Measurements from ENCODE around the gene RPS6KB2. TPM values are rescaled to one million over a fixed set of nuclear protein-coding genes. Genes with fewer than 3 reads are reported as not detected.

Gene RPS6KB2
- total RNA-seq, 4 donors from 2014 or later = 53.5 to 108 (median 75.9) TPM

DNA sequence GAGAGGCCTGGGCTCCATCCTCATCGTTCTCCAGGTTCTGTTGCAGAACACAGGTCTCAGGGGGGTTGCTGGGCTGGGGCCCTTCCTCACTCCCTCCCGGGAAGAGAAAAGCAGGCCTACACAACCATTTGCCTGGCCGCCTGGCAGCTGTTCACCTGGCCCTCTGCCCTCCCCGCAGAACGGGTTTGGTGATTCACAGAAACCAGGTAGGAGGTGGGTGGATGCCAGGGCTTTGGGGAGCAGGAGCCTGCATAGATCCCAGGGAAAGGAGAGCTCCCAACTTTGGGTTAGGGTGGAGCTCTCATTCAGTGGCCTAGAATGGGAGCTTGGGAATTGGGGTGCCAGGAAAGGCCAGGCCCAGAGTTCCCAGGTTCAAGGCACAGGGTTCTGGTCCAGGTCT, 39.8 kb downstream of the RPS6KB2 start:
- TF ChIP-seq EP300 (IDR thresholded peaks at IDR 0.05; ENCODE audit: low read depth) (no peak), POLR2A (IDR thresholded peaks at IDR 0.05) (peak; percentile 34), POLR2AphosphoS5 (IDR thresholded peaks at IDR 0.05) (peak in 2 of 3 donors; percentile 41 to 71)
- Histone ChIP-seq H3K27ac (peak overlapping the region; percentile 86 to 90 (median 90)), H3K36me3 (no peaks in the 10 kb centered on the region), H3K4me1 (peaks cover 22 to 41% (median 35%) of the 10 kb centered on the region in 4 donors), H3K27me3 (no peaks in the 10 kb centered on the region), H3K4me3 (peak overlapping the region; percentile 53 to 82 (median 80)), H3K9me3 (no peaks in the 10 kb centered on the region)
- WGBS, 2 donors (ENCODE audit: low coverage in 1 of 2) = 28% methylated on average over 5 of the region's 5 CpGs; no CpG with 5 or more reads in 1 of the 2 donors
- DNase-seq = peak; percentile 80
- in situ Hi-C loops (cut with MboI; ENCODE audit: low pct_ligation_motif_present in 1 of 4, low pct_unique_long_range_greater_than_20kb in 1 of 4, low sequenced_read_pairs in 3 of 4) = no loop called here
- intact Hi-C loops (cut with DNase I; ENCODE audit: low total_unique reads) = no loop called here

DNA sequence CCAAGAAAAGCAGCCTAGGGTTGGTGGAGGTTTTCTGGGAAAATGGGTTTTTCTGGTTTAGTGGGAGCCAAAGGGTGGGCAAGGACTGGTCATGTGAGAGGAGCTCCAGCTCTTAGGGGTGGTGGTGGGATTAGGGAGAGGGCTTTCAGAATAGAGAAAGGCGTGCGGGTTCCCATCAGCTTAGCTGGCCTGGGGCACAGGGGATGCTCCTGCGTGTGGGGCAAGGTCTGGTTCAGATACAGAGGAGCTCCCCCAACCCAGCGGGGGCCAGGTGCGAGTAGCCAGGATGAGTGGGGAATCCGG, 40.1 kb downstream of the RPS6KB2 start:
- H3K36me3 ChIP-seq = no peaks in the 10 kb centered on the region
- H3K27ac ChIP-seq = peak overlapping the region; percentile 86 to 90 (median 90)
- no peaks in the 10 kb centered on the region for H3K9me3 ChIP-seq
- in situ Hi-C loops (cut with MboI; ENCODE audit: low pct_ligation_motif_present in 1 of 4, low pct_unique_long_range_greater_than_20kb in 1 of 4, low sequenced_read_pairs in 3 of 4) (no loop called here), intact Hi-C loops (cut with DNase I; ENCODE audit: low total_unique reads) (no loop called here)
- no peak for DNase-seq
- H3K4me3 ChIP-seq = peak overlapping the region; percentile 53 to 82 (median 80)
- H3K27me3 ChIP-seq = no peaks in the 10 kb centered on the region
- 1% methylated on average over 6 of the region's 6 CpGs; no CpG with 5 or more reads in 1 of the 2 donors for WGBS, 2 donors (ENCODE audit: low coverage in 1 of 2)
- peaks cover 22 to 41% (median 35%) of the 10 kb centered on the region in 4 donors for H3K4me1 ChIP-seq
- TF ChIP-seq, protein P1, sequence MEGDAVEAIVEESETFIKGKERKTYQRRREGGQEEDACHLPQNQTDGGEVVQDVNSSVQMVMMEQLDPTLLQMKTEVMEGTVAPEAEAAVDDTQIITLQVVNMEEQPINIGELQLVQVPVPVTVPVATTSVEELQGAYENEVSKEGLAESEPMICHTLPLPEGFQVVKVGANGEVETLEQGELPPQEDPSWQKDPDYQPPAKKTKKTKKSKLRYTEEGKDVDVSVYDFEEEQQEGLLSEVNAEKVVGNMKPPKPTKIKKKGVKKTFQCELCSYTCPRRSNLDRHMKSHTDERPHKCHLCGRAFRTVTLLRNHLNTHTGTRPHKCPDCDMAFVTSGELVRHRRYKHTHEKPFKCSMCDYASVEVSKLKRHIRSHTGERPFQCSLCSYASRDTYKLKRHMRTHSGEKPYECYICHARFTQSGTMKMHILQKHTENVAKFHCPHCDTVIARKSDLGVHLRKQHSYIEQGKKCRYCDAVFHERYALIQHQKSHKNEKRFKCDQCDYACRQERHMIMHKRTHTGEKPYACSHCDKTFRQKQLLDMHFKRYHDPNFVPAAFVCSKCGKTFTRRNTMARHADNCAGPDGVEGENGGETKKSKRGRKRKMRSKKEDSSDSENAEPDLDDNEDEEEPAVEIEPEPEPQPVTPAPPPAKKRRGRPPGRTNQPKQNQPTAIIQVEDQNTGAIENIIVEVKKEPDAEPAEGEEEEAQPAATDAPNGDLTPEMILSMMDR (IDR thresholded peaks at IDR 0.05) = no peak
- TF ChIP-seq POLR2A (IDR thresholded peaks at IDR 0.05) = no peak

DNA sequence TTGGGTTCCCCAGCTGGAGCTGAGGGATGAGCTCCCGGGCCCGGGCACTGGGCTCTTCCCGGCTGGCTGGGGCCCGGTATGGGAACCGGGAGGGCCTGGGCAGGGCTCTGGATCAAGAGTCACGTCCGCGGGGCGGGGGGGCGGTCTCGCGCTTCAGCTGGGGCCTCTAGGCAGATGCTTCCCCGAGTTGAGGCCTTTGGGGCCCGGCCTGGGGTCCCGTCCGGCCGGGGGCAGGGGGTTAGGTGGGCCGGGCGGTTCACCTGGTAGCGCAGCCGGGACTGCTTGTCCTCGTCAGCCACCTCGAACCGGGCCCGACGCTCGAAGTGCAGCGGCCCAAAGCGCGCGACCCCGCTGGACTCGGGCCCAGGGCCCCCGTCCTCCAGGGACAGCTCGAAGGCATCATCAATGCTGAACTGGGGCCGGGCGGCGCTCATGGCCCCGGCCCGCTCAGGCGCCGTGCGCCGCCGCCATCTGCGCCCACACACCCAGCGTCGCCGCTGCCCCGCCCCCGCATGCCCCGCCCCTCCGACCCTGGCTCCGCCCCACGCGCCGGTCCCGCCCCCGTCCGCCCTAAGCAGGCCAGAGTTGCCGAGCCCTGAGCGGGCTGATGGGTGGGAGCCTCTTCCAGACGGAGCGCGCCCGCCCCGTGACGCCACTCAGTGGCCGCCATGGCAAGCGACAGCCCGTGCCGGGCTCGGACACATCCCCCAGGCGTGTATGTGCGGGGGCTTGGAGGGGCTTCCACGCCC, 40.6 kb downstream of the RPS6KB2 start, which contains the start of gene TMEM134:
Gene TMEM134 (minus strand): TSS at position 493 of the 749 bp plus-strand sequence. CDS start 59 bp downstream, at position 434.
- TF ChIP-seq, protein P1 (IDR thresholded peaks at IDR 0.05) = peak; percentile 24 to 61 (median 41)
- peak; percentile 88 for TF ChIP-seq POLR2A (IDR thresholded peaks at IDR 0.05)
- no peak for TF ChIP-seq EP300 (IDR thresholded peaks at IDR 0.05; ENCODE audit: low read depth)
- TF ChIP-seq POLR2AphosphoS5 (IDR thresholded peaks at IDR 0.05) = peak; percentile 61 to 91 (median 86)
- peaks cover 20 to 37% (median 32%) of the 10 kb centered on the region in 4 donors for H3K4me1 ChIP-seq
- DNase-seq = peak; percentile 94
- H3K27me3 ChIP-seq = no peaks in the 10 kb centered on the region
- 1% methylated on average over 25 of the region's 76 CpGs; no CpG with 5 or more reads in 1 of the 2 donors for WGBS, 2 donors (ENCODE audit: low coverage in 1 of 2)
- H3K27ac ChIP-seq = peak within 1 kb of the TSS; percentile 86 to 90 (median 90)
- in situ Hi-C loops (cut with MboI; ENCODE audit: low pct_ligation_motif_present in 1 of 4, low pct_unique_long_range_greater_than_20kb in 1 of 4, low sequenced_read_pairs in 3 of 4) (no loop called here), intact Hi-C loops (cut with DNase I; ENCODE audit: low total_unique reads) (no loop called here)
- H3K4me3 ChIP-seq = peak within 1 kb of the TSS; percentile 53 to 82 (median 80)
- no peaks in the 10 kb centered on the region for H3K36me3 ChIP-seq
- H3K9me3 ChIP-seq = no peaks in the 10 kb centered on the region

- H3K9me3 ChIP-seq = no peaks in the 10 kb centered on the region
- TF ChIP-seq, protein P1 (IDR thresholded peaks at IDR 0.05) = peak in 1 of 5 experiments; percentile 5
- TF ChIP-seq POLR2A (IDR thresholded peaks at IDR 0.05) = no peak
- DNase-seq = no peak
- in situ Hi-C loops (cut with MboI; ENCODE audit: low pct_ligation_motif_present in 1 of 4, low pct_unique_long_range_greater_than_20kb in 1 of 4, low sequenced_read_pairs in 3 of 4) (no loop called here), intact Hi-C loops (cut with DNase I; ENCODE audit: low total_unique reads) (no loop called here)
- peak overlapping the region; percentile 86 to 90 (median 90) for H3K27ac ChIP-seq
- H3K4me3 ChIP-seq = peak overlapping the region; percentile 23 to 82 (median 66)
- H3K4me1 ChIP-seq = peaks cover 16 to 32% (median 27%) of the 10 kb centered on the region in 4 donors
- no peaks in the 10 kb centered on the region for H3K27me3 ChIP-seq
- no peaks in the 10 kb centered on the region for H3K36me3 ChIP-seq
- WGBS, 2 donors (ENCODE audit: low coverage in 1 of 2) = 8% methylated on average over 8 of the region's 9 CpGs; no CpG with 5 or more reads in 1 of the 2 donors
Observed at GRCh38 chr11:67469508-67469811, 41.2 kb downstream of the RPS6KB2 start.
